Pancreas (tissue), 10 donors: ENCODE data around the gene VASN. TPM values are rescaled to one million over a fixed set of nuclear protein-coding genes. Genes with fewer than 3 reads are reported as not detected.

Experiments
- ATAC-seq, 4 donors: fragments of 200-7000 bp; cut with Tn5 transposase; one replicate each; pipeline versions ENCODE4 v1.8.0 to v1.9.1; 2020; ENCODE audit warnings: mild to moderate bottlenecking in 4 of 4, moderate library complexity in 4 of 4
- DNase-seq, 6 donors: peaks; one replicate each; pipeline ENCODE4 v3.0.0-alpha.2; 2020
- FAIRE-seq: peaks from 2 replicates; lab custom pipeline; 2012; peaks lifted over from hg19 to GRCh38; lab: Jason Lieb, UNC
- H3K27ac ChIP-seq, 4 donors: fragments of 200-600 bp; sonication (generic); 1 replicate in 3 of 4; 2 replicates in 1 of 4; pipeline versions ENCODE4 v1.5.0 to v1.8.0; 2020
- H3K27me3 ChIP-seq, 4 donors: fragments of 200-600 bp; one replicate each; pipeline ENCODE4 v1.8.0; 2021
- H3K36me3 ChIP-seq, 3 donors: fragments of 200-600 bp; sonication (generic) in 1 of 3; one replicate each; pipeline versions ENCODE4 v1.5.0 to v1.8.0; 2020 to 2021
- H3K4me1 ChIP-seq, 3 donors: fragments of 200-600 bp; one replicate each; pipeline ENCODE4 v1.8.0; 2021
- H3K4me3 ChIP-seq, 4 donors: fragments of 200-600 bp; sonication (generic) in 2 of 4; one replicate each; pipeline versions ENCODE4 v1.5.0 to v1.8.0; 2020 to 2021
- H3K9me3 ChIP-seq, 4 donors: fragments of 200-600 bp; one replicate each; pipeline ENCODE4 v1.8.0; 2021
- WGBS, 2 donors: extraction: QIAGEN DNeasy Blood & Tissue Kit; methylation state at CpG; one replicate each; pipeline ENCODE4 v1.1.7; 2013; 5-methylcytosine and 5-hydroxymethylcytosine counted together
- intact Hi-C, 3 donors: fragments of 100-400 bp; cut with DNase I; formaldehyde crosslinking; loops; one replicate each; pipeline versions ENCODE4 v1.11.1 to v1.14.2; 2022
- polyA plus RNA-seq, 2 donors: library from polyadenylated mRNA; stranded (reverse); fragments of 200-250 nt; gene quantifications; one replicate each; pipeline ENCODE4 v1.2.3, GENCODE V29; 2013
- total RNA-seq, 6 donors: library from RNA; stranded (reverse); fragmentation: NEBNext Ultra II Directional in 4 of 6; extraction: Animal tissue kit (Norgen Biotek cat#: 25700) in 4 of 6; gene quantifications; one replicate each; pipeline versions ENCODE4 v1.2.1 to v1.2.4, GENCODE V29; 2021 to 2023
- TF ChIP-seq, protein P1 (sequence below), 4 donors: fragments of 200-600 bp; sonication (generic) in 3 of 4; IDR thresholded peaks; one replicate each; pipeline versions ENCODE4 v1.5.0 to v1.8.0; 2021; ENCODE audit warnings: antibody characterized with exemption in 4 of 4
- donor health status: healthy with polysubstance abuse.
- donor health status: DM: no; HTN: no; CAD: no; lungs with moderate emphysema.
- donor health status: DM: no; HTN: no; CAD: no.
- donor health status: control.
- donor health status: control.
- donor health status: Bipolar disorder and iron deficiency.
- donor health status: DM: yes; HTN: yes; CAD: no.
- donor health status: DM: no; HTN: no; CAD: no.
- donor health status: DM: no; HTN: no; CAD: no.
- donor health status: DM: yes; HTN: yes; CAD: no.

VASN gene
- total and polyA plus RNA-seq, 8 donors: 3.1 to 14.8 (median 8.5) TPM

DNA sequence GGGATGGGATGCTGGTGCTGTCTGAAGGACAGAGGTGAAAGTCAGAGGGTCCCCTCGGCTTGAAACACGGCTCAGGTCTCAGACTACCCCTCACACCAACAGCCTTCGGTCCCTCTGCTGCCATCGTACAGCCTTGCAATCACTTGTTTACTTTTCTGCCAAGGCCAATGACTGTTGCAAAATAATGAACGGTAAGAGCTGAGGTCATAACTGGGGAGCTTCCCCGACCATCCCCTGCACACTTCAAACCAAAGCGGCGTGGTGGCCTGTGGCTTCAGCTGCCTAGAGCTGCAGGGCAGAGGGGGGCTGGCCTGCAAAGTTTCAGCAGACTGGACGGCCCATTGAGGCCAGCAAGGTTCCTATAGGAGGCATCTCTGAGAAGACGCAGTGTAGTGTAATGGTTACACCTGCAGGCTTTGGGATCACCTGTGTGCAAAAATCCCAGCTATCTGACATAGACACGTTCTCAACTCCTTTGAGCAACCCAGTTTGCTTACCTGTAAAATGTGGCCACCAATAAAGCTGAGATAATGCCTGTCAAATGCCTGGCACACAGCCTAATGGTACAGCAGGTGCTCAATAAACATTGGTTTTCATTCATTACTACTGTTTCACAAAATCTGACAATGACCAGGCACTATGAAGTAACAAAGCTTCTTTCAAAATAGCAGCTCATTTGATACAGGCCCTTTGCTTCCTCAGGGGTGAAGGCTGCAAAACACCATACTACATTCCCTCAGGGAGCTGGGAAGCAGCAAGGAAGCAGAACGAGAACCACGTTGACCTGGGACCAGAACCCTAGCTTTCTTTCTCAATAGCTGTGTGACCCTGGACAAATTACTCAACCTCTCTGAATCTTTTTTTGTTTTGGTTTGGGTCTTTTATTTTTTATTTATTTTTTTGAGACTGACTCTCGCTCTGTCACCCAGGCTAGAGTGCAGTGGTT is 25.5 kb upstream of the VASN start:
- Histone ChIP-seq H3K9me3 (no peaks in the 10 kb centered on the region), H3K27ac (peak overlapping the region in 2 of 4 donors; percentile 25 to 62), H3K27me3 (no peaks in the 10 kb centered on the region), H3K36me3 (no peaks in the 10 kb centered on the region), H3K4me1 (peaks cover 9 to 34% (median 10%) of the 10 kb centered on the region in 3 donors), H3K4me3 (no peak overlapping the region)
- ATAC-seq (peak; percentile 72 to 81 (median 76)), DNase-seq (peak in 1 of 6 donors; percentile 53), FAIRE-seq (no peak)
- 38 to 40% methylated on average over 14 of the region's 14 CpGs for WGBS, 2 donors
- TF ChIP-seq, protein P1, sequence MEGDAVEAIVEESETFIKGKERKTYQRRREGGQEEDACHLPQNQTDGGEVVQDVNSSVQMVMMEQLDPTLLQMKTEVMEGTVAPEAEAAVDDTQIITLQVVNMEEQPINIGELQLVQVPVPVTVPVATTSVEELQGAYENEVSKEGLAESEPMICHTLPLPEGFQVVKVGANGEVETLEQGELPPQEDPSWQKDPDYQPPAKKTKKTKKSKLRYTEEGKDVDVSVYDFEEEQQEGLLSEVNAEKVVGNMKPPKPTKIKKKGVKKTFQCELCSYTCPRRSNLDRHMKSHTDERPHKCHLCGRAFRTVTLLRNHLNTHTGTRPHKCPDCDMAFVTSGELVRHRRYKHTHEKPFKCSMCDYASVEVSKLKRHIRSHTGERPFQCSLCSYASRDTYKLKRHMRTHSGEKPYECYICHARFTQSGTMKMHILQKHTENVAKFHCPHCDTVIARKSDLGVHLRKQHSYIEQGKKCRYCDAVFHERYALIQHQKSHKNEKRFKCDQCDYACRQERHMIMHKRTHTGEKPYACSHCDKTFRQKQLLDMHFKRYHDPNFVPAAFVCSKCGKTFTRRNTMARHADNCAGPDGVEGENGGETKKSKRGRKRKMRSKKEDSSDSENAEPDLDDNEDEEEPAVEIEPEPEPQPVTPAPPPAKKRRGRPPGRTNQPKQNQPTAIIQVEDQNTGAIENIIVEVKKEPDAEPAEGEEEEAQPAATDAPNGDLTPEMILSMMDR (IDR thresholded peaks at IDR 0.05): no peak
- intact Hi-C loops: no loop called here

DNA sequence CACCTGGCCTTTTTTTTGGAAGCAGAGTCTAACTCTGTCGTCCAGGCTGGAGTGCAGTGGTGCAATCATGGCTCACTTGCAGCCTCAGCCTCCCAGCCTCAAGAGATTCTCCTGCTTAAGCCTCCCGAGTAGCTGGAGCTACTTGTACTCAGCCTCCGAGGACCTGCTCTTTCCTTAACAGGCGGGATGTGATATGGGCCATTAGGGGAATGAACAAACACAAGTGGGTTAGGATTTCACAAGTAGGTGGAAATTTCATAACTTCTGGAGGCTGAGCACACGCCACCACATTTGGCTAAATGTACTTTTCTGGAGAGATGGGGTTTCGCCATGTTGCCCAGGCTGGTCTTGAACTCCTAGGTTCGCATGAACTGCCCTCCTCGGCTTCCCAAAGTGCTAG is 24.6 kb upstream of the VASN start:
- intact Hi-C loops: no loop called here
- no peak for FAIRE-seq
- DNase-seq: no peak
- Histone ChIP-seq H3K4me1 (peaks cover 9 to 34% (median 10%) of the 10 kb centered on the region in 3 donors), H3K9me3 (no peaks in the 10 kb centered on the region), H3K36me3 (no peaks in the 10 kb centered on the region), H3K4me3 (no peak overlapping the region), H3K27ac (no peak overlapping the region), H3K27me3 (no peaks in the 10 kb centered on the region)
- WGBS, 2 donors: 84 to 86% methylated on average over 8 of the region's 8 CpGs
- ATAC-seq: no peak
- TF ChIP-seq, protein P1 (IDR thresholded peaks at IDR 0.05): no peak

DNA sequence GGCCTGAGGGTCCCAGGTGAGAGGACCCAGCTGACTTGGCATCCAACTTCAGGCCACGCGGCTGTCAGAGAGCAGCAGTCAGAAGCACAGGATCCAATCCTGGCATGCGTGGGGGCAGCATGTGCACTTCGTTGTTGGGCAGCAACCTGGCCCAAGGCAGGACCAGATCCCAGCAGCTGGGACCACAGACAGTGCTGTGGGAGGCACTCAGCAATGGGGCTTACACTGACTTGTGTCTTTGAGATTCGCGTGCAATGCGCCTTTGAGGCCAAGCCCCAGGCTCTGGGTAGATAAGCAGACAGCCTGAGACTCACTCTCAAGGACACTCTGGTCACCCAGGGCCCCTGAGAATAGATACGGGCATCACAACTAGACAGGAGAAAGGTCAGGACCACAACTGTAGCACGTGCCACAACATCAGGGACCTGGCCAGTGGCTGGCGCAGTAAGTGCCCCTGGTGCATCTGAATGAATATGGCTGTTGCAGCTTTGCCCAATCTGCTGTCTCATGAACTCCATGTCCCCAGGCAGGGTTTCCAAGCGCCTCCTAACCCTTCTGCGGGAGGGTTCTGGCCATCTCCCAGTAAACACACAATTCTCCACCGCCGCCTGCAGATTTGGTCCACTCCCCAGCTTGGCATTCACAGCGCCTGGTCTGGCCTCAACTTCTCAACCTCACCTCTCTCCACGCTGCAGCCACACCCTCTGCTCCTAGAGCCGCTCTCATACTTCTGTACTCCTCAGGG is 23.7 kb upstream of the VASN start:
- H3K27ac ChIP-seq: no peak overlapping the region
- H3K4me1 ChIP-seq: peaks cover 9 to 34% (median 10%) of the 10 kb centered on the region in 3 donors
- FAIRE-seq: no peak
- intact Hi-C loops: no loop called here
- ATAC-seq: no peak
- H3K27me3 ChIP-seq: no peaks in the 10 kb centered on the region
- DNase-seq: peak in 1 of 6 donors; percentile 50
- 69 to 71% methylated on average over 17 of the region's 17 CpGs for WGBS, 2 donors
- no peaks in the 10 kb centered on the region for H3K9me3 ChIP-seq
- no peaks in the 10 kb centered on the region for H3K36me3 ChIP-seq
- H3K4me3 ChIP-seq: no peak overlapping the region
- TF ChIP-seq, protein P1 (IDR thresholded peaks at IDR 0.05): no peak

DNA sequence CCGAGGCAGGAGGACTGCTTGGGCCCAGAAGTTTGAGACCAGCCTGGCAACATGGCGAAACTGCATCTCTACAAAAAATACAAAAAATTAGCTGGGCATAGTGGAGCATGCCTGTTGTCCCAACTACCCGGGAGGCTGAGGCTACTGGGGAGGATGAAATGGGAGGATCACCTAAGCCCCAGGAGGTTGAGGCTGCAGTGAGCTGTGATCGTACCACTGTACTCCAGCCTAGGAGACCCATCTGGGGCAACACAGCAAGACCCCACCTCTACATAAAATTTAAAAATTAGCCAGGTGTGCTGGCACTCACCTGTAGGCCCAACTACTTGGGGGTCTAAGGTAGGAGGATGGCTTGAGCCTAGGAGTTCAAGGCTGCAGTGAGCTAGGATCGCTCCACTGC is 22.3 kb upstream of the VASN start:
- no peak for FAIRE-seq
- no peak overlapping the region for H3K4me3 ChIP-seq

More for the DNA sequence above, 22.3 kb upstream of the VASN start:
- ATAC-seq: no peak
- Histone ChIP-seq H3K9me3 (no peaks in the 10 kb centered on the region), H3K27ac (no peak overlapping the region), H3K36me3 (no peaks in the 10 kb centered on the region), H3K4me1 (peaks cover 9 to 34% (median 10%) of the 10 kb centered on the region in 3 donors), H3K27me3 (no peaks in the 10 kb centered on the region)
- 96% methylated on average over 5 of the region's 5 CpGs for WGBS, 2 donors
- DNase-seq: no peak
- TF ChIP-seq, protein P1 (IDR thresholded peaks at IDR 0.05): no peak
- intact Hi-C loops: no loop called here
